Endothelial cell of hepatic sinusoid (primary cell): ENCODE data around the gene DOCK9.

Experiments
- in situ Hi-C: cut with HindIII; loops from 2 replicates; pipeline ENCODE4 v1.10.0; 2017; ENCODE audit warnings: low sequenced_read_pairs

DOCK9 gene

DNA sequence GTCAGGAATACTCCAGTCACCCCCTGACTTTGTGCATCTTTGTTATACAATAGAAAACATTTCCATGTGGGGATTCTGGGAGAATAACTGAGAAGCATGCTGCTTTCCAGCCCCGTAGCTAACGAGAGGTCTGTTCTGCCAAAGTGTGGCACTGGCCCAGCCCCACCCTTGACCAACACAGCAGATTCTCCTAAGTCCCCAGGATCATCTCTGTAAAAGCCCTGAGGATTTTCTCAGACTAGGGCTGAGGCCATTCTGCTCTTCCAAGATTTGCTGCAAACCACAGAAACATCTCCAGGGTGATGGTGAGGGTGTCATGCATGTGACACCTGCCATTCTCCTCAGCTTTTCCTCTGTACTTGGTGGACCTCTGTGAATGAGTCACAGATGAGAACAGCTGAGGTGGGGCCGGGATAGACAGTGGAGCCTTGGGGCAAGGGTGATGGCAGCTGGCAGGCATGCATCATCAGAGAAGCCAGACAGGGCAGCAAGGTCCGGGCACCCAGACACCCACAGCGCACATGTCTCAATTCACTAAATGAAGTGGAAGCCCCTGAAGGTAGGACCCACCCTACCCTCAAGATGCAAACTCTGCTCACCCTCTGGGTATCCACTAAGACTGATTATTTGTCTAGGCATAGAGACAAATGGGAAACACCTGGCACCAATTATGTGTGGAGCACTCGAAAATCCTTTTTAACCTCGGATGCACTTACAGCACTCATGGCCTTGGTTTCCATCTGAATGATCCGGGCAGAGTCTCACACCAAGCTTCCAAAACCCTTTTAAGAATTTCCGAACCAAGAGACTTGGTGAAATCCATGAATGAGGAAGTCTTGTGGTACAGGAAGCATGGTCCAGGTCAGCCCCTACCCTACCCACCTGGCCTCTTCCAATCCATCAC, 20.1 kb upstream of the DOCK9 start:
- in situ Hi-C loops, result no loop called here

DNA sequence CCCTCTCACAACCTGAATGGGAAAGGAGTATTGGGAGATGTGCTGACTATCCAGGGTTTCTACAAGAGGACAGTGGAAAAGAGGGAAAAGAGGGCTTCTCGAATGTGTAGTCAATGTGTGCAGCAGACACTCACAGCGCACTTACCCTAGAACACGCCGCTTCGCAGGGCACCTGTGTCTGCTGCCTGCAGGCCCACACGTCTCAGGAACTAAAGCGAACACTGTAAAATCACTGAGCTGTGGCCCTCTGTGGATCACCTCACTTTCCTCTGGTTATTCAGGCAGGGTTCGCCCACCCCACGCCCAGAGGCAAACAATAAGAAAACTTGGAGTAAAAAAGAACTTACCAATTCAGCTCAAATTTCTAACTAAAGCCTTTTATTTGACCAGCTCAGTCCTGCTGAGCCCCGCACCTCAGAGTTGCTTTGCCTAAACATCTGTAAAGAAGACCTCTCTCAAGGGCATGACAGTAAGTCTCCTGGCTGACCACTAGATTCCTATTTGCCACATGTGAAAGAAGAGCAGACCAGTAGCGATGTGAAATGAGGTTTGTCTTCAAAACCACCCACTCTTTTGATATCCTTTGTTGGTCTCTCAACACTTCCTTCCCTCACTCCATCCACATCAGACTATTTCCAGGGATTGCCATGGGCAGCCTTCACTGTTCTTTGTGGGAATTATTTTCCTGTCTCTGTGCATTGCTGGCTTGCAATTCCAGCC, 19.3 kb upstream of the DOCK9 start:
- in situ Hi-C loops, result no loop called here

DNA sequence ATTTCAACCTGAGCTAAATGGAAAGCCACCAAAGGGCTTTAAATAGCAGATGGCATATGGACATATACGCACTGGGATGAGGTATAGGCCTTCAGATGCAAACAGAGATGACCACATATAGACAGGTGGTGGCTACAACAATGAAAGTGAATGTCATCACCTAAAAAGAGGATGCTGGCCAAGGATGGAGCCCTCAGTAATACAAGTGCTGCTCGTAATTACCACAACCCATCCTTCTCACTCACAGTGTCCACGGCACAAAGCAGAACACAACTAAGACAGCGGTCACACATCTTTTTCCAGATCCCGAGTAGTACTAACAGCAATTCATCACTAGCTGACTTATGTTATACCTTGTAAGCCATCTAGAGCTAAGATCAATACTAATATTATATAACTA, 18.2 kb upstream of the DOCK9 start:
- in situ Hi-C loops, result no loop called here

DNA sequence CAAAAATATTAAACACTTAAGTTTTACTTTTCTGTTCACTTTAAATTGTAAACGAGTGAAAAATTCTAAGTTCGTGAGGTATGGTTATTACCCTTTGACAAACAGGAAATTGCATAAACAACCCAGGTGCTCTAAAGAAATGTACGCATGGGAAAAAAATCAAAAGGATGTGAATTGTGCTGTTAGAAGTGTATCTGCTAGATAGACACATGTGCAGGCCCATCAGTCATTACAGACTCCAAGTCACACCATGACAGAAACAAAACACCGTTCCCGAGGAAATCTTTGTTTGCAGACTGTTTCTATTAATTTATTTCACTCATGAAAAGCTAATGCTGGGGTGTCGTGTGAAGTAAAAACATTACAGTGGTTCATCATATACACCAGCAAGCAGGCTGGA, 17.0 kb upstream of the DOCK9 start:
- in situ Hi-C loops, result no loop called here

DNA sequence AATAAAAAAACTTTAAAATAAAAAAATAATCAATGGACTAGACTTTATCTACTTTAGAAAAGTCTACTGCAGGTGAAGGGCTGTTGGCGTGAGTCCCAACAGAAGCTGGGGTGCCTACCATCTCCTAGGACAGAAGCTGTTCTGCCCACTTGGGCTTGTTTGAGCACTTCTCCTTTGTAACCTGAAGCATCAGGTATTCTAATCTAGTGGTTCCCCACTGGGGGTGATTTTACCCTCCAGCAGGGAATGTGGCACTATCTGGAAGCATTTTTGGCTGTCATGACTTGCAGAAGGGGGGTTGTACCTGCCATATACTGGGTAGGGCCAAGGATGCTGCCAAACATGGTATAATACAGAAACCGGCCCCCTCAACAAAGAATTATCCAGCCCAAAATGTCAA, 16.2 kb upstream of the DOCK9 start:
- in situ Hi-C loops, result no loop called here

DNA sequence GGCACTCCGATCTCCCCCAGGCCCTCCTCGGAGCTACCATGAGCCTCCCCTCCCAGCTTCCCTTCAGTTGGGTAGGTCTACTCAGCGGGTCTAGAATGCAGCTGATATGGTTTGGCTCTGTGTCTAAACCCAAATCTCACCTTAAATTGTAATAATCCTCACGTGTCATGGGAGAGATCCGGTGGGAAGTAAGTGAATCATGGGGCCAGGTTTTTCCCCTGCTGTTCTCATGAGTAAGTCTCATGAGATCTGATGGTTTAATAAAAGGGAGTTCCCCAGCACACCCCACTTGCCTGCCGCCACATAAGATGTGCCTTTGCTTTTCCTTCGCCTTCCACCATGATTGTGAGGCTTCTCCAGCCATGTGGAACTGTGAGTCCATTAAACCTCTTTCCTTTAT, 14.5 kb upstream of the DOCK9 start:
- in situ Hi-C loops, result no loop called here

DNA sequence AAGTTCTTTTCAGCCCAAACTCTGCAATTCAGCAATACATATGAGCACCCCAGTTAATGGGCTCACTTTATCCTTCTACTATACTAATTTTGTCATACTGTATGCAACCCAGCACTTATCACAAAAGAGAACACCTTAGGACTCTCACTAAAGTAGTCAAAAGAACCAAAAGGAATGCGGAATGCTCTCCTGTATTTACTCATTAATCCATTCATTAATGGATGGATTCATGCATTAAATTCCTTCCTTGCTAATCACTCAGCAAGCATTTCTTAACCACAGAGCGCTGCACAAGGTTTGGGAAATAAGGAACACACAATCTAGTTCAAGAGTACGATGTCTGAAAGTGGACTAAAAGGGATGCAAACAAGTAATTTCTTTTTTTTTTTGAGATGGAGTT, 12.8 kb upstream of the DOCK9 start:
- in situ Hi-C loops, result no loop called here

DNA sequence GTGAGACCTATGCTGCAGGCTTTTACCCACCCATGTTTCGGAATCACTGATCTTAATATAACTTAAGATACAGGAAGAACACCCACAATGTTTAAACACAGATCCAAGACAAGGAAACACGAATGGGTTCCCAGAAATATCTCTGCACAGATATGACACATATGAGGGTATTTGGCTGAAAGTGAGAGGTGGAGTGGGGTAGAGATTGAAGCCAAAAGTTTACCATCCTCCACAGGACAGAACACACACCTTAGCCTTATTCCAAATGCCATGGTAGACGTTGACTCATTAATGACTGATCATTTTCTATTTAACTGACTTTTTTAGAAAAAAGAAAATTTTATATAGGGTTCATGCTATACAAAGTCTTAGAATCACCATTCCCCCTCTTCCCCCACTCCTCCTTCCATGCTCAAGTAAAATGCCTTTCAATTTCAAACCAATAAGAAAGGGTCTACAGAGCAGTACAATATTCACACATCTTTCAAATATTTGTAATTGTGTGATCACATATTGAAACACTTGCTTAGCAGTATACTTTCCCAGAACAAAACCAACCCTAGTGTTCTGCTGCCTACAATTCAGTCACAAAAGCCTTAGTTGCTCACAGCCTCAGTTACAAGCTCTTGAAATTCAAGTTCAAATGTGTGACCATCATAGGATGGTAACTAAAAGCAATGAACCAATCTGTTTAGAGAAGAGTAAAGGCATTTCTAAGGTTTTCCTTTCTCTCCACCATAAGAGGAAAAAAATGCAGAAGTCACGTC, 11.8 kb upstream of the DOCK9 start:
- in situ Hi-C loops, result no loop called here

GRCh38 chr13:98988780-98989179, 10.9 kb upstream of the DOCK9 start:
- in situ Hi-C loops, result no loop called here

DNA sequence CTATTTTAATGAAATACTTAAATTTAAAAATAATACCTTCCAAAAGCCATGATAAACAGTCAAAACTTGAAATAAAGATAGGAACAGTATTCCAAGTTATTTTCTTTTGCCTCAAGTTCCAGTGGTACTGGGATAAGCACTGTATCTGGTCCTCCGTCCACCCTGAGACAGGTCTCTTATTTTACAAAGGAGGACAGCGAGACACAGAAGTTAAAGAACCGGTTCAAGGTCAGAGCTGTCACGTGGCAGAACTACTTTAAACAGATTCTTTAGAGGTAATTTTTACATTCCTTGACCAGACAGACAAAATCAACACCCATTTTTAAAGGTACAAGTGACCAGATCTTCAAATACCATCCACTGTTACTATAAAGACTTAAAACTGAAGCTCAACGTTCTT, 10.4 kb upstream of the DOCK9 start:
- in situ Hi-C loops, result no loop called here

GRCh38 chr13:98987275-98987674, 9.4 kb upstream of the DOCK9 start:
- in situ Hi-C loops, result no loop called here

- in situ Hi-C loops, result no loop called here
These were observed 8.5 kb upstream of the DOCK9 start for GRCh38 chr13:98986226-98986846.

- in situ Hi-C loops, result no loop called here
These were observed 7.7 kb upstream of the DOCK9 start for GRCh38 chr13:98985591-98985990.

DNA sequence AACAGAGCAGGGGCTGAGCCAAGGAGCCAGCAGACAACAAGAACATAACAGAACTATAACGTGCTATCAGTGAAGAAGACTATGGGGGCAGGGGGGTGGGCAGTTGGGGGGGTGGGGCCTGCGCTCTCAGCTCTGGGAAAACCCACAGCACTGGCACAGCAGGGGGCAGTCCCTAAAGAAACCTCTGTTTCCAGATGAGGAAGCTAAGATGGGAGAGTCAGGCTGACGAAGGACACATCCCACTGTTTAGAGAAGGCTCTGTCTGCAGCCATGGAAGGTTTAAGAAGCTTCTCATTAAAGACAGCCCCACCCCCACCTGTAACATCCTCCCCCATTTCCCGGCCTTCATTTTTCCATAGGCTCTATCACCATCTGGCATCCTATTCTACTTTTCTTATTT, 7.1 kb upstream of the DOCK9 start:
- in situ Hi-C loops, result no loop called here

DNA sequence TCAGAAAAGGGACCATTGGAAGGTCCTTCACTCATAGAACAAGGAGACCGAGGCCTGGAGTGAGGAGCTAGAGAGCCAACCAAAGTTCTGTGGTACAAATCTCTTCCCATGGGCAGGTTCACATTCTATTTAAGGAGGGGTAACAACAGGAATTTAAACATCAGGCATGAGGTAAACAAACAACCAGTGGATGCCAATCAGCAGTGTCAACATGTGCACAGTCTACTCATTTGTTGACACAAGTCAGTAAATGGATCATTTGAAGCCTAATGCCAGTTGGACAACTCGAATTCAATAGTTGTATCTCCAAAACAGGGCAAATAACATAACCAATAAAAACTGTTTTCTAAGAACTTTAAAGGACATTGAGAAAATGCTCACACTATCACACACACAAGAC, 6.3 kb upstream of the DOCK9 start:
- in situ Hi-C loops, result no loop called here

DNA sequence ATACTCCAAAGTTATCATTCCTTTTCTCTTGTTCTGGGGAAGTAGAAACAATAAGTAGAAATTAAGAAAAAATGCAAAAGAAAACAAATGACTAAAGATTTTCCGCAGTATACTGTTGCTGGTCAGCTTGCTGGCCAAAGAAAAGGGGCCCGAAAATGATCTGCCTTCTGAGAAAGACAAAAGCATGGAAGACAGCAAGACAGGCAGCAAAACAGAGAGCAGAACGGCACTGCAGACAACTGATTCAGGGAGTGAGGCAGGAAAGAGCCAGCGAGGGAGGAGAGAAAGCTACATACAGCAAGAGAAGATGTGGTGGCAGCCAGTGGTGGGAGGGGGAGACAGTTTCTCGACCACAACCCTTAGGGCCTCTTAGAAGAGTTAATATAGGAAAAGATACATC, 5.3 kb upstream of the DOCK9 start:
- in situ Hi-C loops, result no loop called here

DNA sequence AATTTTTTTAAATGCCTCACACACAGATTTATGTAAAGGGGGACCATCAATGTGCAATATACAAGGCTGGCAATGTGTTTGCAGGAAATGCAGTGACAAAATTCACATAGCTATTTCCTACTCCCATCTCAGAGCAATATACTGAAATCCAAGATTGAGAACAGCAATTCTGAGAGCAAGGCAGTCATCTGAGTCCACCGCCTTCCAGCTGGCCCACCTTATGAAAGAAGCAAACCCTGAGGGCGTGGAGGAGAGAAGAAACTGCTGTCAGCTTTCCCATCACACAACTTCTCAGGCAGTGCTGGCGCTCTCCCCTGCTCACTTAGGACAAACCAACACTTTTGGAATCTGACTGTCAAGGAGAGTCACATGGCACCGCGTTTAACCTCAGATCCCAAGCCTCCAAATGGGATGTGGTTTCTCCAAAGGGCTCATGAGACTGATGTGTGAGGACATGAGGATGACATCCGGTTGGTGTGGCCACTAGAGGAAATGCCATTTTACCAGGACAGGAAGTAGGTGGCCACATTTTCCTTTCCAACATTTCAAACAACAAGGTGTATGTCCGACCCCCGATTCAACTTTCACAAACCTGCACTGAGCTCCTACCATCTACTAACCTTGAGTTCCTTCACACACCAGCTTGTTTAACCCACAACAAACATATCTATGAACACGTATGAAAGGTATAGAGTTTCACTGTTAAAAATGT, 3.7 kb upstream of the DOCK9 start:
- in situ Hi-C loops, result no loop called here

DNA sequence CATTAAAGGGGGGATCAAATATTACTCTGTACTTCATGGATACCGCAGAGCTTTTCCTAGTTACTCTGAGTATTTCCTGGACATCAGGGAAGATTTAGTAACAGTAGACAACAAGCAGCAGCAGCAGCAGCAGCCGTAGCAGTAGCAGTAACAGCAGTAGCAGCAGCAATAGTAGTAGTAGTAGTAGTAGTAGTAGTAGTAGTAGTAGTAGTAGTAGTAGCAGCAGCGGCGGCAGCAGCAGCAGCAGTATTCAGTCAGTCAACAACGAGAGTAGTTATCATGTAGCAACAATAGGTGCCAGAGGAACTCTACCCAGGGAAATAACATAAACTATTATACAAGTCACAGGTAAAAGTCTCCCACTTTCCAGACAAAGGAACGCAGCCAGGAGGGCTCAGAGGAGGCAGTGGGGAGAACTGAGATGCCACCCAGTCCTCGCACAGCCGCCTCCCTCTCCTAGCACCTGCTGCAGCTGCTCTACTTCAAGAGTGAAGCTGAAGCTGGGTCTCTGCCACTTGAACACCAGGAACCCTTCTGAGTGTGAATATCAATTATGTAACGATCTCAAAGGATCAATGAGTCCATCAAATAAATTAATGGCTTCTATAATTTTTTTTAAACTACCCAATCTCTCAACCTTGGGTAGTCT, 1.3 kb upstream of the DOCK9 start:
- in situ Hi-C loops, result no loop called here

GRCh38 chr13:98978280-98978679, 416 bp upstream of the DOCK9 start:
- in situ Hi-C loops, result no loop called here

- in situ Hi-C loops, result no loop called here
These were observed 923 bp downstream of the DOCK9 start for GRCh38 chr13:98976941-98977340.
